ENCODE data around the gene NKX6-1.

The NKX6-1 gene

DNA sequence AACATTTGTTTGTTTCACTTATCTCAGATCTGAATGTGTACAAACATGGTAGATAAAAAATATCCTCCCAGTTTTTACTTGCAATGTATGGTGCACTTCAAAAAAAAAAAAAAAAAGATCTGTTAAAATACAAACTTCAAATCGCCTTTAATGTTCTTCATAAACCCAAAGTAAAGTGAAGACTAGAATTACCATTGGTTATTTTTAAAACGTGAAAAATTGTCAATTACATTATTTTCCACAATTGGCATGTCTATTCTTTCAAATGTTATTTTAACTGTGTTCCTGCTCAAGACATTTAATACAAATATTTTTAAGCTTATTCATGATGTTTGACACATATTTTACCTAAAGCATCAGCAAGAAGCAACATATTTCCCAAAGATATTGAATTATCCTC is 5.0 kb downstream of the NKX6-1 start:
- no peaks in the 10 kb centered on the region for H3K9me3 ChIP-seq (replicated peaks; ENCODE audit: insufficient read depth, low read length)
- H3K79me2 ChIP-seq (ENCODE audit: low read length) = no peaks in the 10 kb centered on the region
- no peaks in the 10 kb centered on the region for H3F3A ChIP-seq (ENCODE audit: insufficient read depth, low read length)
- no peaks in the 10 kb centered on the region for H4K20me1 ChIP-seq (ENCODE audit: insufficient read depth, low read length)
- no peak for TF ChIP-seq EZH2 (optimal IDR thresholded peaks at IDR 0.05; ENCODE audit: low read depth, low read length)
- TF ChIP-seq CTCF (IDR thresholded peaks at IDR 0.05; ENCODE audit: low read length) = no peak
- TF ChIP-seq EZH2phosphoT487 (IDR thresholded peaks at IDR 0.05; ENCODE audit: low read length) = no peak
- no peak overlapping the region for H3K27ac ChIP-seq (ENCODE audit: low read length)
- H3K4me1 ChIP-seq (ENCODE audit: low read length) = no peaks in the 10 kb centered on the region
- H3K36me3 ChIP-seq (replicated peaks; ENCODE audit: insufficient read depth, low read length) = no peaks in the 10 kb centered on the region
- no peak overlapping the region for H3K9ac ChIP-seq (ENCODE audit: low read length)
- H3K27me3 ChIP-seq (replicated peaks; ENCODE audit: insufficient read depth, low read length) = no peaks in the 10 kb centered on the region
- no peak overlapping the region for H3K4me3 ChIP-seq (ENCODE audit: low read length)
- DNase-seq = no peak
- H2AFZ ChIP-seq (ENCODE audit: low read length) = no peak overlapping the region
- H3K9me2 ChIP-seq (replicated peaks; ENCODE audit: insufficient read depth, low read length) = no peaks in the 10 kb centered on the region
- no peak overlapping the region for H3K4me2 ChIP-seq (ENCODE audit: low read depth, low read length)

GRCh38 chr4:84493092-84493850 is 5.8 kb downstream of the NKX6-1 start:
- no peak for DNase-seq
- H3K4me1 ChIP-seq (ENCODE audit: low read length) = no peaks in the 10 kb centered on the region
- no peak overlapping the region for H3K4me3 ChIP-seq (ENCODE audit: low read length)
- no peak overlapping the region for H2AFZ ChIP-seq (ENCODE audit: low read length)
- no peaks in the 10 kb centered on the region for H3K36me3 ChIP-seq (replicated peaks; ENCODE audit: insufficient read depth, low read length)
- H3K79me2 ChIP-seq (ENCODE audit: low read length) = no peaks in the 10 kb centered on the region
- H4K20me1 ChIP-seq (ENCODE audit: insufficient read depth, low read length) = no peaks in the 10 kb centered on the region
- no peaks in the 10 kb centered on the region for H3F3A ChIP-seq (ENCODE audit: insufficient read depth, low read length)
- no peaks in the 10 kb centered on the region for H3K9me3 ChIP-seq (replicated peaks; ENCODE audit: insufficient read depth, low read length)
- H3K27me3 ChIP-seq (replicated peaks; ENCODE audit: insufficient read depth, low read length) = no peaks in the 10 kb centered on the region
- no peak overlapping the region for H3K4me2 ChIP-seq (ENCODE audit: low read depth, low read length)
- H3K9ac ChIP-seq (ENCODE audit: low read length) = no peak overlapping the region
- no peaks in the 10 kb centered on the region for H3K9me2 ChIP-seq (replicated peaks; ENCODE audit: insufficient read depth, low read length)
- no peak overlapping the region for H3K27ac ChIP-seq (ENCODE audit: low read length)
- TF ChIP-seq CTCF (IDR thresholded peaks at IDR 0.05; ENCODE audit: low read length) = no peak
- no peak for TF ChIP-seq EZH2 (optimal IDR thresholded peaks at IDR 0.05; ENCODE audit: low read depth, low read length)

DNA sequence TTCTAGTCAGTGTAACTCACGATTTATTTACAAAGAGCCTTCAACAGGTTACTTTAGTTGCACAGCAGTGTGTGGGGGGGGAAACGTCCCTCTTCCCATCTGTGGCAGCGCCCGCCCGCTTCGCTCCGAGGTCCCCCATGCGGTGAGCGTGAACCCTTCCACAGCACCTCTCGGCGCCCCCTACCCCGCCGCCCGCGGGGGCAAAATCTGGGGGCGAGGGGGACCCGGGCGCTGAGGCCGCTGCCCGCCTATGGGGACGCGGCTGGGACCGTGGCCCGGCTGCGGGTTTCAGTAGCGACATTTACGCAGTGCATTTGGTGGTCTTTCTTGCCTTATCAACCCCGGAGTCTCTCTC is 6.4 kb downstream of the NKX6-1 start:
- H3K4me1 ChIP-seq (ENCODE audit: low read length) = no peaks in the 10 kb centered on the region
- TF ChIP-seq CTCF (IDR thresholded peaks at IDR 0.05; ENCODE audit: low read length) (no peak), EZH2 (optimal IDR thresholded peaks at IDR 0.05; ENCODE audit: low read depth, low read length) (no peak), EZH2phosphoT487 (IDR thresholded peaks at IDR 0.05; ENCODE audit: low read length) (no peak)
- no peak overlapping the region for H3K27ac ChIP-seq (ENCODE audit: low read length)
- no peaks in the 10 kb centered on the region for H3F3A ChIP-seq (ENCODE audit: insufficient read depth, low read length)
- no peak overlapping the region for H3K4me3 ChIP-seq (ENCODE audit: low read length)
- H3K9ac ChIP-seq (ENCODE audit: low read length) = no peak overlapping the region
- H3K9me2 ChIP-seq (replicated peaks; ENCODE audit: insufficient read depth, low read length) = no peaks in the 10 kb centered on the region
- H2AFZ ChIP-seq (ENCODE audit: low read length) = no peak overlapping the region
- H3K79me2 ChIP-seq (ENCODE audit: low read length) = no peaks in the 10 kb centered on the region
- H3K9me3 ChIP-seq (replicated peaks; ENCODE audit: insufficient read depth, low read length) = no peaks in the 10 kb centered on the region
- H4K20me1 ChIP-seq (ENCODE audit: insufficient read depth, low read length) = no peaks in the 10 kb centered on the region
- H3K4me2 ChIP-seq (ENCODE audit: low read depth, low read length) = no peak overlapping the region
- no peaks in the 10 kb centered on the region for H3K27me3 ChIP-seq (replicated peaks; ENCODE audit: insufficient read depth, low read length)
- no peak for DNase-seq
- no peaks in the 10 kb centered on the region for H3K36me3 ChIP-seq (replicated peaks; ENCODE audit: insufficient read depth, low read length)
